ENCODE measurements around the gene BACE2. TPM values are rescaled to one million over a fixed set of nuclear protein-coding genes. Genes with fewer than 3 reads are reported as not detected.

The BACE2 gene
- total RNA-seq, 2 experiments from 2014 or later: 0.32 to 0.73 TPM

Other genes with a start within 250 kb of the BACE2 start
- gene FAM3B, start 148.6 kb downstream of the BACE2 start, total RNA-seq: not detected
- 10 to 100 TPM in 1 of 2 experiments, 1 to 10 TPM in 1; 9.5 to 10.5 TPM for gene MX2, start 193.9 kb downstream of the BACE2 start, total RNA-seq